Caco-2 (cell line): Measurements from ENCODE around the gene TCN2. TPM values are rescaled to one million over a fixed set of nuclear protein-coding genes. Genes with fewer than 3 reads are reported as not detected.

Experiments
- BruUV-seq: library from RNA; stranded (reverse); fragments of 400-500 nt; replicated peaks from 2 replicates; lab custom pipeline; 2021; lab: Mats Ljungman, UMichigan
- CTCF ChIA-PET: fragments of 300-600 bp; sonication (Branson Sonifier 250); formaldehyde crosslinking; loops from one replicate; lab custom pipeline; 2022; ENCODE audit warnings: antibody characterized with exemption; lab: Charles Lee
- POLR2A ChIA-PET: fragments of 300-600 bp; sonication (Branson Sonifier 250); formaldehyde crosslinking; loops from one replicate; lab custom pipeline; 2022; ENCODE audit warnings: antibody characterized with exemption; lab: Charles Lee
- DNase-seq, 2 experiments: peaks; one replicate each; pipeline versions ENCODE4 v3.0.0 to v3.0.0-alpha.2; 2020 to 2022
- H3K27me3 ChIP-seq: replicated peaks from 2 replicates; pipeline ENCODE4 v1.6.0; 2011; ENCODE audit warnings: low read length; ENCODE audit not compliant: control insufficient read depth, insufficient read depth
- H3K36me3 ChIP-seq: 2 replicates; pipeline ENCODE4 v1.5.1; 2011; ENCODE audit warnings: low read length; ENCODE audit not compliant: control insufficient read depth, insufficient read depth
- H3K4me1 ChIP-seq: fragments of 250-450 bp; sonication (Bioruptor Pico); 2 replicates; pipeline ENCODE4 v1.5.1; 2020; ENCODE audit warnings: mild to moderate bottlenecking
- H3K4me3 ChIP-seq: 2 replicates; pipeline ENCODE4 v1.5.1; 2011; ENCODE audit warnings: low read depth, mild to moderate bottlenecking, control low read depth, low read length
- H3K9me3 ChIP-seq: fragments of 250-450 bp; sonication (Bioruptor Pico); 2 replicates; pipeline ENCODE4 v1.5.1; 2020; ENCODE audit warnings: mild to moderate bottlenecking, moderate library complexity
- H3K27ac Mint-ChIP-seq: one replicate; pipeline ENCODE4 v1.8.0; 2022; ENCODE audit warnings: mixed read lengths; ENCODE audit not compliant: unreplicated experiment
- H3K27me3 Mint-ChIP-seq: one replicate; pipeline ENCODE4 v1.8.0; 2022; ENCODE audit warnings: mixed read lengths; ENCODE audit not compliant: insufficient read depth, unreplicated experiment
- H3K36me3 Mint-ChIP-seq: one replicate; pipeline ENCODE4 v1.8.0; 2022; ENCODE audit warnings: mild to moderate bottlenecking, mixed read lengths; ENCODE audit not compliant: insufficient read depth, unreplicated experiment
- H3K4me1 Mint-ChIP-seq: one replicate; pipeline ENCODE4 v1.8.0; 2022; ENCODE audit warnings: low read depth, mixed read lengths; ENCODE audit not compliant: unreplicated experiment
- H3K4me3 Mint-ChIP-seq: one replicate; pipeline ENCODE4 v1.8.0; 2022; ENCODE audit warnings: mild to moderate bottlenecking, moderate library complexity, mixed read lengths; ENCODE audit not compliant: unreplicated experiment
- H3K9me3 Mint-ChIP-seq: one replicate; pipeline ENCODE4 v1.8.0; 2022; ENCODE audit warnings: mixed read lengths; ENCODE audit not compliant: unreplicated experiment
- intact Hi-C: fragments of 100-400 bp; cut with micrococcal nuclease; formaldehyde crosslinking; loops from one replicate; pipeline ENCODE4 v1.10.0; 2022; ENCODE audit not compliant: unreplicated experiment
- total RNA-seq: library from RNA; stranded (reverse); gene quantifications from 2 replicates; pipeline ENCODE4 v1.2.3, GENCODE V29; 2022
- TF ChIP-seq, protein P1 (sequence below), 2 experiments: fragments of 200-600 bp in 1 of 2; IDR thresholded peaks; 1 replicate in 1 of 2; 2 replicates in 1 of 2; pipeline versions ENCODE4 v1.5.1 to v1.8.0; 2011 to 2022; ENCODE audit warnings: antibody characterized with exemption in 1 of 2, control low read depth in 1 of 2, inconsistent platforms in 1 of 2, low read depth in 1 of 2, low read length in 1 of 2, mild to moderate bottlenecking in 1 of 2, moderate library complexity in 1 of 2; ENCODE audit not compliant: insufficient read depth in 1 of 2, severe bottlenecking in 1 of 2, unreplicated experiment in 1 of 2

Gene TCN2
- total RNA-seq, 1 experiment from 2014 or later: 13.8 TPM

DNA sequence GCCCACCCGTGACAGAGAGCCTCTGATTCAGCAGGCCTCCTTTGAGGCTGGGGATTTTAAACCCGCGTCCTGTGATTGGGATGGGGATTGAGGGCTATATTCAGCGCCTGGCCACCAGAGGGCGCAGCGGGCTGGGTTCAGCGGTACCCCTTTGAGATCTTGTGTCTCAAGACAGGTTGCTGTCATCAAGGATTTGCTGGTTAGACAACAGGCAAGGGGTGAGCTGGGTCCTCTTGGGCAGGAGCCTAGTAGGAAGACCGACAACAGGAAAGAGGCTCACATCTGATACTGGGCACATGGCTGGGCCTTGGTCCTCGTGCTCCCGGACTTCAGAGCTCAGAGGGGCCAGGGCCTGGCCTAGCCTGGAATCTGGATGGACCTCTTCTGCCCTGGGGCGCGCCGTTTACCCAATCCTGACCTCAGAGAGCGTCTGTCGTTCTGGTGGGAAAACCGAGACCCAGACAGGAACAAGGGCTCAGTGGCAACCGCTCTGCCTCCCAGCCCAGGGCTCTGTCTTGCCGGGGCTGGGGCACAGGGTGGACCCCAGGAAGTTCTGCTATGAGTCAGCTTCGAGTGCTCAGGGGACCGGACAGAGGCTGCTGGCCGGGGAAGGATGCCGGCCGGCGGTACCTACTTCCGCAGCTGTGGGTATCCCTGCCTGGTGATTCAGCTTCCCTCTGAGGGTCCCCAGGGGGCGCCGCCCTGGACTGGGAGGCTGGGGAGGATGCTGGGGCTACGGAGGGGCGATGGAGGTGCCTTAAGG lies 27.7 kb downstream of the TCN2 start:
- no peaks in the 10 kb centered on the region for H3K4me1 Mint-ChIP-seq
- H3K4me3 Mint-ChIP-seq: peak overlapping the region; percentile 66
- no TSS peak for BruUV-seq
- intact Hi-C loops: loop anchor here (1.0 to 2.0 kb wide), 3 partner anchors 33 to 286 kb away; partner anchors contain the start of gene DUSP18
- no peaks in the 10 kb centered on the region for H3K27me3 Mint-ChIP-seq
- H3K9me3 ChIP-seq: no peaks in the 10 kb centered on the region
- DNase-seq: peak; percentile 83 to 89
- peaks cover 7% of the 10 kb centered on the region for H3K9me3 Mint-ChIP-seq
- H3K4me3 ChIP-seq: no peak overlapping the region; the same call in 1 of the 2 replicates
- no peaks in the 10 kb centered on the region for H3K27me3 ChIP-seq
- POLR2A ChIA-PET: no interaction called here
- peaks cover 13% of the 10 kb centered on the region for H3K4me1 ChIP-seq
- peaks cover 6% of the 10 kb centered on the region for H3K36me3 Mint-ChIP-seq
- H3K27ac Mint-ChIP-seq: no peak overlapping the region
- TF ChIP-seq, protein P1, sequence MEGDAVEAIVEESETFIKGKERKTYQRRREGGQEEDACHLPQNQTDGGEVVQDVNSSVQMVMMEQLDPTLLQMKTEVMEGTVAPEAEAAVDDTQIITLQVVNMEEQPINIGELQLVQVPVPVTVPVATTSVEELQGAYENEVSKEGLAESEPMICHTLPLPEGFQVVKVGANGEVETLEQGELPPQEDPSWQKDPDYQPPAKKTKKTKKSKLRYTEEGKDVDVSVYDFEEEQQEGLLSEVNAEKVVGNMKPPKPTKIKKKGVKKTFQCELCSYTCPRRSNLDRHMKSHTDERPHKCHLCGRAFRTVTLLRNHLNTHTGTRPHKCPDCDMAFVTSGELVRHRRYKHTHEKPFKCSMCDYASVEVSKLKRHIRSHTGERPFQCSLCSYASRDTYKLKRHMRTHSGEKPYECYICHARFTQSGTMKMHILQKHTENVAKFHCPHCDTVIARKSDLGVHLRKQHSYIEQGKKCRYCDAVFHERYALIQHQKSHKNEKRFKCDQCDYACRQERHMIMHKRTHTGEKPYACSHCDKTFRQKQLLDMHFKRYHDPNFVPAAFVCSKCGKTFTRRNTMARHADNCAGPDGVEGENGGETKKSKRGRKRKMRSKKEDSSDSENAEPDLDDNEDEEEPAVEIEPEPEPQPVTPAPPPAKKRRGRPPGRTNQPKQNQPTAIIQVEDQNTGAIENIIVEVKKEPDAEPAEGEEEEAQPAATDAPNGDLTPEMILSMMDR (IDR thresholded peaks at IDR 0.05; ENCODE audit: insufficient read depth in 1 of 2, low read depth in 1 of 2, low read length in 1 of 2, severe bottlenecking in 1 of 2, unreplicated experiment in 1 of 2): peak; percentile 92 to 94
- CTCF ChIA-PET: interaction anchor here (0.6 to 3.2 kb wide), 17 partner anchors 8 to 288 kb away, joined by 3 to 94 read pairs (median 4); partner anchors contain the start of genes DUSP18, OSBP2 and TCN2
- H3K36me3 ChIP-seq: no peaks in the 10 kb centered on the region

DNA sequence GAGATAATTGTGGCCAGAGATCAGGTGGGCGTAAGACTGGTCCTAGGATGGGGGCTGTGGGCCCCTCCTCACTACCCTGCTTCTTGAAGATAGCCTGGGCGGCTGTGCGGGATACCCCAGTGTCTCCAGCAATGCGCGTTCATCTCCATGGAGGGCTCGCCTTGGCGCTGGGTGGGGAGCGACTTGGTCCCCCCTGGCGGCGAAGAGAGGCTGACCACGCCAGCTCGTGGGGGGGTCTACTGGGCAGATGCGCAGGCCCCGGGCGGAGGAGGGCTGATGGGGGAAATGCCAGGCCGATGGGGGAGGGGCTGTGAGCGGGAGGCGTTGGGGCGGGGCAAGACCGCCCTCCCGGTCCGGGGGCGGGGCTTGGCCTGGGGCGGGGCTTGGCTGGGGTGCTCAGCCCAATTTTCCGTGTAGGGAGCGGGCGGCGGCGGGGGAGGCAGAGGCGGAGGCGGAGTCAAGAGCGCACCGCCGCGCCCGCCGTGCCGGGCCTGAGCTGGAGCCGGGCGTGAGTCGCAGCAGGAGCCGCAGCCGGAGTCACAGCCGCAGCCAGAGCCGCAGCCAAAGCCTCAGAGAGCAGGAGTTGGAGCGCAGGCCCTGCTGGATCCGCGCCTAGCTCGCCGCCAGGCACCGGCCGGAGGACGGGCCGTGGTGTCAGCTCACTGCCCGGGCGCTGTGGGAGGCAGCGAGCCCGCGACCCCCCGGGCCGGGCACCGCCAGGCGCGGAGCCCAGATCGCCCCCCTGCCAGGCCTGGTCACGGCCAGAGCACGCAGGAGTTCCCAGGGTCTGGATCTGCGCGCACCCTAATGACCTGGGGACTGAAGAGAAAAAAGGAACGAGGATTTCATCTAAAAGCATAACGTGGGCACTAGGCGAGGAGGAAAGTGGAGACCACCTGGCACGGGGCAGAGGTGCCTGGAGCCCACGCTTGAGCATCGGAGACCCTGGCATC lies 28.6 kb downstream of the TCN2 start, which contains the start of gene SLC35E4:
SLC35E4 (plus strand) TSS at position 509 of the 953 bp plus-strand sequence. CDS start 670 bp downstream, outside the sequence.
- H3K4me3 ChIP-seq: peak within 1 kb of the TSS; percentile 54
- H3K4me3 Mint-ChIP-seq: peak within 1 kb of the TSS; percentile 66
- no peaks in the 10 kb centered on the region for H3K9me3 ChIP-seq
- H3K9me3 Mint-ChIP-seq: peaks cover 5% of the 10 kb centered on the region
- H3K27ac Mint-ChIP-seq: no peak within 1 kb of the TSS
- ChIA-PET CTCF (interaction anchor here (0.6 to 3.2 kb wide), 17 partner anchors 9 to 428 kb away, joined by 3 to 94 read pairs (median 4); partner anchors contain the start of genes DUSP18 and TCN2), POLR2A (no interaction called here)
- H3K36me3 Mint-ChIP-seq: peaks cover 6% of the 10 kb centered on the region
- H3K27me3 ChIP-seq: no peaks in the 10 kb centered on the region
- intact Hi-C loops: loop anchor here (1.0 to 2.0 kb wide), 2 partner anchors 32 to 285 kb away; partner anchors contain the start of gene DUSP18
- H3K4me1 ChIP-seq: peaks cover 13% of the 10 kb centered on the region
- BruUV-seq: no TSS peak
- TF ChIP-seq, protein P1 (IDR thresholded peaks at IDR 0.05; ENCODE audit: insufficient read depth in 1 of 2, low read depth in 1 of 2, low read length in 1 of 2, severe bottlenecking in 1 of 2, unreplicated experiment in 1 of 2): peak in 1 of 2 experiments; percentile 53
- DNase-seq: peak; percentile 84 to 89
- H3K27me3 Mint-ChIP-seq: no peaks in the 10 kb centered on the region
- no peaks in the 10 kb centered on the region for H3K36me3 ChIP-seq
- H3K4me1 Mint-ChIP-seq: no peaks in the 10 kb centered on the region
